Peyer's patch (tissue), 4 donors: ENCODE measurements around the gene RBBP8. TPM values are rescaled to one million over a fixed set of nuclear protein-coding genes. Genes with fewer than 3 reads are reported as not detected.

Source experiments
- DNase-seq, 3 donors: peaks; one replicate each; pipeline ENCODE4 v3.0.0-alpha.2; 2017 to 2019
- H3K27ac ChIP-seq, 4 donors: fragments of 200-600 bp; sonication (generic); one replicate each; pipeline ENCODE4 v1.5.1; 2016 to 2019
- H3K27me3 ChIP-seq, 2 donors: fragments of 200-600 bp; sonication (generic); one replicate each; pipeline ENCODE4 v1.5.1; 2019
- H3K36me3 ChIP-seq, 3 donors: fragments of 200-600 bp; sonication (generic); one replicate each; pipeline ENCODE4 v1.5.1; 2016 to 2019
- H3K4me1 ChIP-seq, 4 donors: fragments of 200-600 bp; sonication (generic); one replicate each; pipeline ENCODE4 v1.5.1; 2016 to 2019
- H3K4me3 ChIP-seq, 4 donors: fragments of 200-600 bp; sonication (generic); 1 replicate in 3 of 4; 2 replicates in 1 of 4; pipeline ENCODE4 v1.5.1; 2016 to 2019; ENCODE audit warnings: mild to moderate bottlenecking in 1 of 4
- H3K9me3 ChIP-seq, 4 donors: fragments of 200-600 bp; sonication (generic); one replicate each; pipeline ENCODE4 v1.5.1; 2016 to 2019; ENCODE audit warnings: mild to moderate bottlenecking in 1 of 4
- POLR2A ChIP-seq, 2 donors: fragments of 450-650 bp; IDR thresholded peaks; one replicate each; pipeline ENCODE4 v1.5.1; 2017; ENCODE audit warnings: antibody characterized with exemption in 2 of 2, mild to moderate bottlenecking in 2 of 2, moderate library complexity in 2 of 2
- total RNA-seq, 4 donors: library from RNA; depleted of rRNA; stranded (reverse); fragments of >200 nt; gene quantifications; one replicate each; pipeline ENCODE4 v1.1.0, GENCODE V29; 2016
- TF ChIP-seq, protein P1 (sequence below), 6 experiments: fragments of 450-650 bp in 4 of 6; fragments of 200-600 bp in 2 of 6; sonication (generic) in 1 of 6; IDR thresholded peaks; one replicate each; pipeline ENCODE4 v1.5.1; 2017 to 2019; ENCODE audit warnings: antibody characterized with exemption in 6 of 6, mild to moderate bottlenecking in 3 of 6, moderate library complexity in 1 of 6

RBBP8 gene
- total RNA-seq, 4 donors from 2014 or later: 45.4 to 74.1 (median 52.7) TPM

DNA sequence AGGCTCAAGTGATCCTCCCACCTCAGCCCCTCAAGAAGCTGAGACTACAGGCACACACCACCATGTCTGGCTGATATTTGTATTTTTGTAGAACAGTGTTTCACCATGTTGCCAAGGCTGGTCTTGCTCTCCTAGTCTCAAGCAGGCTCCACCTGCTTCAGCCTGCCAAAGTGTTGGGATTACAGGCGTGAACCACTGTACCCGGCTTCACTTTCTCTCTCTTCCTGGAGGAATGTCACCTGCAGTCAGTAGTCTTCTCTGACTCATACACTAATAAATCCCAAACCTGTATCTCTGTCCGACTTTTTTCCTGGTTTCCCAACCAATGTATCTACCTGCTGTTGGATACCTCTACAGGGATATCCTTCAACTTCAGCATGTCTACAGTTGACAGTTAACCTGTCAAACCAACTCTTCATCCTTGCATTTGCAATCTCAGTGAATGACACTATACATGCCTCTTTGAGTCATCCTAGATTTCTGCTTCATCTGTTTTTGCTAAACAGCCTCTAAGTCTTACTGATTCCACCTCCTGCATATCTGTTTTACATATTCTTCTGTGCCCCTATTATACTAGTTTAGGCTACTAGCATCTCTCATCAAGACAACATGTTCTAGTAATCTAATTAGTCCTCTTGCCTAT lies 54.5 kb downstream of the RBBP8 start:
- TF ChIP-seq, protein P1, sequence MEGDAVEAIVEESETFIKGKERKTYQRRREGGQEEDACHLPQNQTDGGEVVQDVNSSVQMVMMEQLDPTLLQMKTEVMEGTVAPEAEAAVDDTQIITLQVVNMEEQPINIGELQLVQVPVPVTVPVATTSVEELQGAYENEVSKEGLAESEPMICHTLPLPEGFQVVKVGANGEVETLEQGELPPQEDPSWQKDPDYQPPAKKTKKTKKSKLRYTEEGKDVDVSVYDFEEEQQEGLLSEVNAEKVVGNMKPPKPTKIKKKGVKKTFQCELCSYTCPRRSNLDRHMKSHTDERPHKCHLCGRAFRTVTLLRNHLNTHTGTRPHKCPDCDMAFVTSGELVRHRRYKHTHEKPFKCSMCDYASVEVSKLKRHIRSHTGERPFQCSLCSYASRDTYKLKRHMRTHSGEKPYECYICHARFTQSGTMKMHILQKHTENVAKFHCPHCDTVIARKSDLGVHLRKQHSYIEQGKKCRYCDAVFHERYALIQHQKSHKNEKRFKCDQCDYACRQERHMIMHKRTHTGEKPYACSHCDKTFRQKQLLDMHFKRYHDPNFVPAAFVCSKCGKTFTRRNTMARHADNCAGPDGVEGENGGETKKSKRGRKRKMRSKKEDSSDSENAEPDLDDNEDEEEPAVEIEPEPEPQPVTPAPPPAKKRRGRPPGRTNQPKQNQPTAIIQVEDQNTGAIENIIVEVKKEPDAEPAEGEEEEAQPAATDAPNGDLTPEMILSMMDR (IDR thresholded peaks at IDR 0.05): no peak
- TF ChIP-seq POLR2A (IDR thresholded peaks at IDR 0.05): no peak
- H3K27ac ChIP-seq: no peak overlapping the region
- no peak overlapping the region for H3K4me3 ChIP-seq
- H3K27me3 ChIP-seq: no peaks in the 10 kb centered on the region
- DNase-seq: no peak
- no peaks in the 10 kb centered on the region for H3K9me3 ChIP-seq
- H3K36me3 ChIP-seq: peaks cover 0 to 8% (median 0%) of the 10 kb centered on the region in 3 donors
- H3K4me1 ChIP-seq: no peaks in the 10 kb centered on the region

DNA sequence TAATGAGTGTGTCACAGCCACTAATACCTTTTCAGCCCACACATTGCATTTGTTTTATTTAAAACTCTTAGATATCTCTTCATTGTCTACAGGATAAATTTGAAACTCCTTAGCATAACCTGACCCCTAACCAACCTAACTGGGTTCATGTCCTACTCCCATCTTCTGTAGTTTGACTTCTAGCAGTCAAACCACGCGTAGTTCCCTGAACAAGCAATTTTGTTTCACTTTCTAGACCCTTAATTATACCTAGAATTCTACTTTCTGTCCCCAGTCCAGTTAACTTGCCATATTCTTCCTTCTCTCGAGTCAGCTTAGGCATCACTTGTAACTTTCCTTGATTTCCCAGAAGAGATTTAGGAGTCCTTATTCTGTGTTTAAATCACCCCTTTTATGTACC lies 55.1 kb downstream of the RBBP8 start:
- no peak overlapping the region for H3K4me3 ChIP-seq
- no peaks in the 10 kb centered on the region for H3K4me1 ChIP-seq
- no peak for DNase-seq
- no peaks in the 10 kb centered on the region for H3K9me3 ChIP-seq
- no peak overlapping the region for H3K27ac ChIP-seq
- peaks cover 0 to 11% (median 0%) of the 10 kb centered on the region in 3 donors for H3K36me3 ChIP-seq
- TF ChIP-seq, protein P1 (IDR thresholded peaks at IDR 0.05): no peak
- no peak for TF ChIP-seq POLR2A (IDR thresholded peaks at IDR 0.05)
- no peaks in the 10 kb centered on the region for H3K27me3 ChIP-seq

DNA sequence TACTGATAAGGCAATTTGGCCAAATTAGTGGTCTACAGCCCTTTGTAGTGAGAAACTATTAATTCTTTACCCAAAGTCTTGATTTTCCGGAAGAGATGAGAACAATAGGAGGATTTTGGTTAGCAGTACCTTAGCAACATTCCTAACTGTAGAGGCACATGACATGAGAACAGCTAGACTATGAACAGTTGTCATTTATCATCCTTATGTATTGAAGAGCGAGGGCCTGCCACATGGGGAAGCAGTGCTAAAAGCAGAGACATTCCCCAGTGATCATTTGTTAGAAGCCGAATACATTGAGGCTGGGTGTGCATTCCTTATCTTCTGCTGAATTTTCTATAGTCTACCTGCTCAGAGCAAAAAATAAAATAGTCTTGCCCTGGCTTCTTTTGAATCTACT lies 65.2 kb downstream of the RBBP8 start:
- peaks cover 0 to 5% (median 0%) of the 10 kb centered on the region in 3 donors for H3K36me3 ChIP-seq
- H3K27ac ChIP-seq: no peak overlapping the region
- no peaks in the 10 kb centered on the region for H3K4me1 ChIP-seq
- no peaks in the 10 kb centered on the region for H3K27me3 ChIP-seq
- no peak for TF ChIP-seq POLR2A (IDR thresholded peaks at IDR 0.05)
- TF ChIP-seq, protein P1 (IDR thresholded peaks at IDR 0.05): no peak
- H3K9me3 ChIP-seq: no peaks in the 10 kb centered on the region
- no peak overlapping the region for H3K4me3 ChIP-seq
- no peak for DNase-seq

DNA sequence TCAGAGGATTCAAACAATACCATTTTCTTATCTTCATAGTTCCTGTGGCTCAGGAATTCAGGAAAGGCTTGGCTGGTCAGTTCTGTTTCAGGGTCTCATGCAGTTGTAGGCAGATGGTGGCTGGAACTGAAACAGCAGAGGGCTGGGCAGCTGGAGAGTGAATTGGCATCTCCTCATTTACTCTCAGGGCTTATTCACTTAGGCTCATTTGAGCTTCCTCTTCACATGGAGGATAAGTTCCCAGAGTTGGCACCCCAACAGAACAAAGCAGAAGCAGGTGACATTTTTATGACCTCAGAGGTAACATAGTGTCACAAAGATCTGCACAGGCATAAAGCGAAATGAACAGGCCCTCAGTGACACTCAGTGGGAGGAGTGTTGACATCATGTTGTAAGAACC lies 66.1 kb downstream of the RBBP8 start:
- Histone ChIP-seq H3K4me1 (no peaks in the 10 kb centered on the region), H3K4me3 (no peak overlapping the region), H3K36me3 (peaks cover 0 to 3% (median 0%) of the 10 kb centered on the region in 3 donors), H3K27ac (no peak overlapping the region), H3K9me3 (no peaks in the 10 kb centered on the region), H3K27me3 (no peaks in the 10 kb centered on the region)
- no peak for TF ChIP-seq POLR2A (IDR thresholded peaks at IDR 0.05)
- TF ChIP-seq, protein P1 (IDR thresholded peaks at IDR 0.05): no peak
- no peak for DNase-seq

DNA sequence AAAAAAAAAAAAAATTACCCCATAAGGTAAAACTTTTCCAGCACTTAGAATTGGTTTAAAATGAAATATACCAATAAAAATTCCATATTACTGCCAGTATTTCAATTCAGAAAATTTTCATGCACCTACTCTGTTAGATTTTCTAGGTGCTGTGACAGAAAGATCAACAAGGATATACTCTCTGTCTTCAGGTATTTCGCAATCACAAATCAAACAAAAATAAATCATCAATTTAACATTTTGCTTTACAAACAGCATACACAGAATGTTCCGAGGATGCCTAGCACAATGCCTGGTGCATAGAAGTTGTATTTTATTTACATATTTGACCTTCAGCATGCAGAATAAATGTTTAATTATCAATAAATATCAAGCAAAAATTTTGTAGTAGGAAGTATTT lies 66.5 kb downstream of the RBBP8 start:
- TF ChIP-seq, protein P1 (IDR thresholded peaks at IDR 0.05): no peak
- TF ChIP-seq POLR2A (IDR thresholded peaks at IDR 0.05): no peak
- DNase-seq: no peak

More for the DNA sequence above, 66.5 kb downstream of the RBBP8 start:
- Histone ChIP-seq H3K4me3 (no peak overlapping the region), H3K36me3 (peaks cover 0 to 3% (median 0%) of the 10 kb centered on the region in 3 donors), H3K27ac (no peak overlapping the region), H3K4me1 (no peaks in the 10 kb centered on the region), H3K27me3 (no peaks in the 10 kb centered on the region), H3K9me3 (no peaks in the 10 kb centered on the region)
